Activated CD8-positive, alpha-beta T cell treated with anti-CD3 and anti-CD28 coated beads for 36 hours (primary cell): ENCODE measurements around the gene ZMYND10. TPM values are rescaled to one million over a fixed set of nuclear protein-coding genes. Genes with fewer than 3 reads are reported as not detected.

Source experiments
- ATAC-seq: fragments of 200-7000 bp; cut with Tn5 transposase; one replicate; pipeline ENCODE4 v1.10.0; 2021; ENCODE audit warnings: mild to moderate bottlenecking, moderate library complexity
- CTCF ChIA-PET: fragments of 350-600 bp; sonication (Branson Sonifier 250); formaldehyde crosslinking; loops from one replicate; lab custom pipeline; 2021; ENCODE audit warnings: antibody characterized with exemption; lab: Charles Lee
- POLR2A ChIA-PET: fragments of 350-600 bp; sonication (Branson Sonifier 250); formaldehyde crosslinking; loops from one replicate; lab custom pipeline; 2021; ENCODE audit warnings: antibody characterized with exemption; lab: Charles Lee
- DNase-seq: peaks from one replicate; pipeline ENCODE4 v3.0.0-alpha.2; 2020
- H3K27ac Mint-ChIP-seq: one replicate; pipeline ENCODE4 v1.8.0; 2021; ENCODE audit warnings: mild to moderate bottlenecking, mixed read lengths
- H3K27me3 Mint-ChIP-seq: one replicate; pipeline ENCODE4 v1.8.0; 2021; ENCODE audit warnings: mixed read lengths
- H3K36me3 Mint-ChIP-seq: one replicate; pipeline ENCODE4 v1.8.0; 2021; ENCODE audit warnings: low read depth, mixed read lengths
- H3K4me1 Mint-ChIP-seq: one replicate; pipeline ENCODE4 v1.8.0; 2021; ENCODE audit warnings: low read depth, mixed read lengths
- H3K4me3 Mint-ChIP-seq: one replicate; pipeline ENCODE4 v1.8.0; 2021; ENCODE audit warnings: mild to moderate bottlenecking, moderate library complexity, mixed read lengths
- H3K9me3 Mint-ChIP-seq: one replicate; pipeline ENCODE4 v1.8.0; 2021; ENCODE audit warnings: mixed read lengths
- intact Hi-C: fragments of 100-400 bp; cut with micrococcal nuclease; formaldehyde crosslinking; loops from one replicate; pipeline ENCODE4 v1.10.0; 2022
- total RNA-seq, 2 experiments: library from RNA; stranded (reverse); gene quantifications; one replicate each; pipeline ENCODE4 v1.2.3, GENCODE V29; 2021
- TF ChIP-seq, protein P1 (sequence below): fragments of 200-600 bp; IDR thresholded peaks from one replicate; pipeline ENCODE4 v1.8.0; 2022; ENCODE audit warnings: antibody characterized with exemption, mild to moderate bottlenecking

The ZMYND10 gene
- total RNA-seq, 2 experiments from 2014 or later: 1.5 to 2.6 TPM

DNA sequence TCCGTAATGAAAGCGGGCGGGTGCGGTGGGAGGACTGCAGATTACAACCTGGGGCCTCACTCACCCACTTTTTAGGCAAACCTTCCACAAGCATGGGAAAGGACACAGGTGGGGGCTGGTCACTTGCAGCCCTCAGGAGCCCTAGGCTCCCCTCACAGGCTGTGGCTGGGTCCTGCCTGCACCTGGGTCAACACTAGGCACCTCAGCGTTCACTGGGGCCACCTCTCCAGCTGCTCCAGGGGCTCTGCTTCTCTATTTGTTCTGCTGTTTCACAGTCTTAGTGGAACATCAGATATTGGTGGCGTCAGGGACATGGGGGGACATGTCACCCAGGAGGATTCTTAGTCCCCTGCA is 43.9 kb upstream of the ZMYND10 start:
- CTCF ChIA-PET: interaction anchor here (1.0 kb wide), 1 partner anchor 42 kb away, joined by 3 read pairs; no protein-coding TSS in a partner anchor
- no peak for DNase-seq
- no peaks in the 10 kb centered on the region for H3K27me3 Mint-ChIP-seq

DNA sequence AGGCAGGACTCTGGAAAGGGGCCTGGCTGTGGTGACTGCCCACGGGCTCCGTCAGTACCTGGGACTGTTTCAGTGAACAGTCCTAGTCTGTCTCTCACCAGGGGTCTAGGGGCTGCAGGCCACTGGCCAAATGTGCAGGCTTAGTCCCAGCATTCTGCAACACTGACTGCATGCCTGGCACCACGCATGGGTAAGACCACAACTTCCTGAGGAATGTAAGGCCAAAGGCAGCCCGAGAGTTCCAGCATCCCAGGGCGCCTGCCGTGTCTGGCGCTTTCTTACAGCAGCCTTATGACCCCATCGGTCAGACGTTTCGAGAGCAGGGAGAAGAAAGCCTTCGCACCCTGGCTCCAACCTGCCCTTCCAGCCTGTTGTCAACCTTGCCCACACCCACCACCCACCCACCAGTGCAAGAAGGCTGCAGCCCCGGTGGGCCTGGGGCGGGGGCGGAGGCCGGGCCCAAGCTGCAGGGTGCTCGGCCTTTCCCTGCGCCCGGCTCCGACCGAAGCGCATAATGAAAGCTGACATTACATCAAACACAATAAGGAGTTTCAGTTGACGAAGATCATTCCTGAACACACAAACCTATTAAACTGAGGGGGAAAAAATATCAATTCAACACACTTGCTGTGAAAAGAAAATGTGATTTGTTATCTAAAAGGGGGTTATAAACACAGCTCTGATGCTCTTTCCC is 43.3 kb upstream of the ZMYND10 start:
- TF ChIP-seq, protein P1, sequence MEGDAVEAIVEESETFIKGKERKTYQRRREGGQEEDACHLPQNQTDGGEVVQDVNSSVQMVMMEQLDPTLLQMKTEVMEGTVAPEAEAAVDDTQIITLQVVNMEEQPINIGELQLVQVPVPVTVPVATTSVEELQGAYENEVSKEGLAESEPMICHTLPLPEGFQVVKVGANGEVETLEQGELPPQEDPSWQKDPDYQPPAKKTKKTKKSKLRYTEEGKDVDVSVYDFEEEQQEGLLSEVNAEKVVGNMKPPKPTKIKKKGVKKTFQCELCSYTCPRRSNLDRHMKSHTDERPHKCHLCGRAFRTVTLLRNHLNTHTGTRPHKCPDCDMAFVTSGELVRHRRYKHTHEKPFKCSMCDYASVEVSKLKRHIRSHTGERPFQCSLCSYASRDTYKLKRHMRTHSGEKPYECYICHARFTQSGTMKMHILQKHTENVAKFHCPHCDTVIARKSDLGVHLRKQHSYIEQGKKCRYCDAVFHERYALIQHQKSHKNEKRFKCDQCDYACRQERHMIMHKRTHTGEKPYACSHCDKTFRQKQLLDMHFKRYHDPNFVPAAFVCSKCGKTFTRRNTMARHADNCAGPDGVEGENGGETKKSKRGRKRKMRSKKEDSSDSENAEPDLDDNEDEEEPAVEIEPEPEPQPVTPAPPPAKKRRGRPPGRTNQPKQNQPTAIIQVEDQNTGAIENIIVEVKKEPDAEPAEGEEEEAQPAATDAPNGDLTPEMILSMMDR: peak; percentile 3
- H3K36me3 Mint-ChIP-seq: no peaks in the 10 kb centered on the region
- intact Hi-C loops: no loop called here
- CTCF ChIA-PET: interaction anchor here (1.0 kb wide), 1 partner anchor 42 kb away, joined by 3 read pairs; no protein-coding TSS in a partner anchor
- H3K9me3 Mint-ChIP-seq: no peaks in the 10 kb centered on the region
- no peak for ATAC-seq
- POLR2A ChIA-PET: no interaction called here
- H3K27me3 Mint-ChIP-seq: no peaks in the 10 kb centered on the region
- H3K4me1 Mint-ChIP-seq: peaks cover 6% of the 10 kb centered on the region
- DNase-seq: no peak
- no peak overlapping the region for H3K4me3 Mint-ChIP-seq
- H3K27ac Mint-ChIP-seq: no peak overlapping the region

More for the DNA sequence above, 43.9 kb upstream of the ZMYND10 start:
- POLR2A ChIA-PET: no interaction called here
- no peak overlapping the region for H3K4me3 Mint-ChIP-seq
- peaks cover 6% of the 10 kb centered on the region for H3K4me1 Mint-ChIP-seq
- H3K9me3 Mint-ChIP-seq: no peaks in the 10 kb centered on the region
- ATAC-seq: no peak
- intact Hi-C loops: no loop called here
- TF ChIP-seq, protein P1: no peak
- no peaks in the 10 kb centered on the region for H3K36me3 Mint-ChIP-seq
- no peak overlapping the region for H3K27ac Mint-ChIP-seq

DNA sequence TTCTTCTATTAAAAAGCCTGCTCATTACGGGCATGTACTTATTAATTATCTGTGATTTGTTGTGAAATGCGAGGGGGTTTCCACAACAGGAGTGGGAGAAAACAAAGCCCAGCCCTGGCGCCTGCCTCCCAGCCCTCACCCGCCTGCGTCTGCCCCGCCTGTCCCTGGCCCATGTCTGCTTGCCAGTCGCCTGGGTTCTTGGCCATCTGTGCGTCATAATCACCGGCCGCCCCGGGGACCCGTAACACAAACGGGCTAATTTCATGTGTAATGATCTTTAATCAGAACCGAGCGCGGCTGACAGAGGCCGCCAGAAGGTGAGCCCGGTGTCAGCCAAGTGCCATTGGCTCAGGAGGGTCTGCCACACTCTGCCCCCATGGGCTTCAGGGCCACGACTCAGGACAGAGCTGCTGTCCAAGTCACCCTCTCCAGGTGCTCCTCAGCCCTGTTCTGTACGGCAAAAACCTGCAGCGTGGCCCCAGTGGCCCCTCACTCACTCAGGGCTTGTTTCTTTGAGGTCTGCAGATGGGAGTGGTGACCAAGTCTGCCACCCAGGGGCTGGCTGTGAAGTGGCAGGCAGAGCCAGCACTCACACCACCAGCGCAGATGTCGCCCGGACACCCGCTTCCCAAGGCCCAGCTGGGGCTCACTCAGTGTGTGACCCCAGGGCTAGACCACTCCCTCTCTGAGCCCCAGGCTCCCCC is 42.6 kb upstream of the ZMYND10 start:
- ATAC-seq (no peak), DNase-seq (no peak)
- H3K4me1 Mint-ChIP-seq: peaks cover 6% of the 10 kb centered on the region
- no peak overlapping the region for H3K27ac Mint-ChIP-seq
- TF ChIP-seq, protein P1: peak; percentile 34
- intact Hi-C loops: no loop called here
- no peaks in the 10 kb centered on the region for H3K27me3 Mint-ChIP-seq
- POLR2A ChIA-PET: no interaction called here
- no peaks in the 10 kb centered on the region for H3K9me3 Mint-ChIP-seq
- CTCF ChIA-PET: no interaction called here
- no peak overlapping the region for H3K4me3 Mint-ChIP-seq
- H3K36me3 Mint-ChIP-seq: no peaks in the 10 kb centered on the region

DNA sequence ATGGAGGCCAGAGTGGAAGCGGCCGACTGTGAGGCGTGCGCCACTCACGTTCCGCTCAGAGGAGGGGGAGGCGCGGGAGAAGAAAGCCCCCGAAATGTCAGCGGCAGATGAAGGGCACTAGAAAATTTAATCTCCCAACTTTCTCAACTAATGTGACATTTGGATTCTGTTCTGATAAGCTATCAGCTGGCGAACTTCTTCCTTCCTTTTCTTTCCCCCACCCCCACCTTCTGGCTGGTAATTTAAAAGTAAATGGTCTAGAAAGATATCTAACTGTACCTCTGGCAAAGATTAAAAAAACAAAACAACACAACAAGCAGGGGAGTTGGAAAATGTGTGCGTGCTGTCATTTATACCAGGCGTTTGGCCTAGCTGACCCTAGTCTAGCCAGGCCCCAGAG is 40.2 kb upstream of the ZMYND10 start:
- no peak overlapping the region for H3K4me3 Mint-ChIP-seq
- H3K27me3 Mint-ChIP-seq: no peaks in the 10 kb centered on the region
- TF ChIP-seq, protein P1: no peak
- H3K9me3 Mint-ChIP-seq: no peaks in the 10 kb centered on the region
- intact Hi-C loops: no loop called here
- no peak overlapping the region for H3K27ac Mint-ChIP-seq
- CTCF ChIA-PET: no interaction called here
- no peak for DNase-seq
- POLR2A ChIA-PET: no interaction called here
- H3K4me1 Mint-ChIP-seq: no peaks in the 10 kb centered on the region
- no peaks in the 10 kb centered on the region for H3K36me3 Mint-ChIP-seq
- ATAC-seq: no peak

DNA sequence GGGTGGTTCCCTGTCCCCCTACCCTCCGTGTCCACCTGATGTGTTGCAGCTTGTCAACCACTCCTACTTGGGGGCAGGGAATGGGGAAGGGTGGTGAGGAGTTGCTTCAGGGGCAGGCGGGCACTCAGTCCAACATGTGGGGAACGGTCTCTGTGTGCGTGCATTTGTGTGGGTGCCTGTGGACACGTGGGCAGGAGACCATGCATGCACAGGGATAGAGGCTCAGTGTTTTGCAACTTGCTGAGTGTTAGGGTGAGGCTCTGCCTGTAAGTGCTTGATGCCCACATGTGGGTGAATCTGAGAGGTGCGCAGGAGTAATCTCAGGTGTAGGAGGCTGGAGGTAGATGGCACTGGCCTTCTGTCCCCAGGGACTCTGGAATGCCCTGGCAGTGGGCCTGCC is 38.2 kb upstream of the ZMYND10 start:
- intact Hi-C loops: no loop called here
- ChIA-PET POLR2A (no interaction called here), CTCF (no interaction called here)
- no peaks in the 10 kb centered on the region for H3K27me3 Mint-ChIP-seq
- H3K27ac Mint-ChIP-seq: no peak overlapping the region
- DNase-seq (no peak), ATAC-seq (no peak)
- TF ChIP-seq, protein P1: no peak
- no peaks in the 10 kb centered on the region for H3K4me1 Mint-ChIP-seq
- no peaks in the 10 kb centered on the region for H3K9me3 Mint-ChIP-seq
- H3K36me3 Mint-ChIP-seq: no peaks in the 10 kb centered on the region
- H3K4me3 Mint-ChIP-seq: no peak overlapping the region
